ENCODE measurements around the gene GRIK4. TPM values are rescaled to one million over a fixed set of nuclear protein-coding genes. Genes with fewer than 3 reads are reported as not detected.

Gene GRIK4
- total and polyA plus RNA-seq, 2 experiments from 2014 or later, result 0.28 to 0.45 TPM

- Histone ChIP-seq H3K4me3 (no peak overlapping the region), H3K9me3 (ENCODE audit: low read depth) (no peaks in the 10 kb centered on the region), H3K36me3 (no peaks in the 10 kb centered on the region), H3K27me3 (peaks cover 35% of the 10 kb centered on the region), H3K4me1 (ENCODE audit: low read depth) (no peaks in the 10 kb centered on the region), H3K27ac (no peak overlapping the region)
- DNase-seq (ENCODE audit: low read depth in 1 of 2, low spot score in 1 of 2), result no peak
- TF ChIP-seq, protein P1, sequence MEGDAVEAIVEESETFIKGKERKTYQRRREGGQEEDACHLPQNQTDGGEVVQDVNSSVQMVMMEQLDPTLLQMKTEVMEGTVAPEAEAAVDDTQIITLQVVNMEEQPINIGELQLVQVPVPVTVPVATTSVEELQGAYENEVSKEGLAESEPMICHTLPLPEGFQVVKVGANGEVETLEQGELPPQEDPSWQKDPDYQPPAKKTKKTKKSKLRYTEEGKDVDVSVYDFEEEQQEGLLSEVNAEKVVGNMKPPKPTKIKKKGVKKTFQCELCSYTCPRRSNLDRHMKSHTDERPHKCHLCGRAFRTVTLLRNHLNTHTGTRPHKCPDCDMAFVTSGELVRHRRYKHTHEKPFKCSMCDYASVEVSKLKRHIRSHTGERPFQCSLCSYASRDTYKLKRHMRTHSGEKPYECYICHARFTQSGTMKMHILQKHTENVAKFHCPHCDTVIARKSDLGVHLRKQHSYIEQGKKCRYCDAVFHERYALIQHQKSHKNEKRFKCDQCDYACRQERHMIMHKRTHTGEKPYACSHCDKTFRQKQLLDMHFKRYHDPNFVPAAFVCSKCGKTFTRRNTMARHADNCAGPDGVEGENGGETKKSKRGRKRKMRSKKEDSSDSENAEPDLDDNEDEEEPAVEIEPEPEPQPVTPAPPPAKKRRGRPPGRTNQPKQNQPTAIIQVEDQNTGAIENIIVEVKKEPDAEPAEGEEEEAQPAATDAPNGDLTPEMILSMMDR (IDR thresholded peaks at IDR 0.05; ENCODE audit: low read depth, low read length), result no peak
These were observed 360.4 kb downstream of the GRIK4 start for GRCh38 chr11:120871924-120872323.

GRCh38 chr11:120873966-120874735, 362.6 kb downstream of the GRIK4 start:
- no peak overlapping the region for H3K4me3 ChIP-seq
- H3K27me3 ChIP-seq, result peaks cover 25% of the 10 kb centered on the region
- TF ChIP-seq, protein P1 (IDR thresholded peaks at IDR 0.05; ENCODE audit: low read depth, low read length), result no peak
- H3K36me3 ChIP-seq, result no peaks in the 10 kb centered on the region
- no peaks in the 10 kb centered on the region for H3K9me3 ChIP-seq (ENCODE audit: low read depth)
- no peak for DNase-seq (ENCODE audit: low read depth in 1 of 2, low spot score in 1 of 2)
- H3K27ac ChIP-seq, result no peak overlapping the region
- peaks cover 6% of the 10 kb centered on the region for H3K4me1 ChIP-seq (ENCODE audit: low read depth)

GRCh38 chr11:120875986-120876385, 364.4 kb downstream of the GRIK4 start:
- TF ChIP-seq, protein P1 (IDR thresholded peaks at IDR 0.05; ENCODE audit: low read depth, low read length), result no peak
- Histone ChIP-seq H3K4me1 (ENCODE audit: low read depth) (peaks cover 6% of the 10 kb centered on the region), H3K27me3 (peaks cover 18% of the 10 kb centered on the region), H3K9me3 (ENCODE audit: low read depth) (no peaks in the 10 kb centered on the region), H3K27ac (no peak overlapping the region), H3K36me3 (no peaks in the 10 kb centered on the region), H3K4me3 (no peak overlapping the region)
- DNase-seq (ENCODE audit: low read depth in 1 of 2, low spot score in 1 of 2), result no peak

DNA sequence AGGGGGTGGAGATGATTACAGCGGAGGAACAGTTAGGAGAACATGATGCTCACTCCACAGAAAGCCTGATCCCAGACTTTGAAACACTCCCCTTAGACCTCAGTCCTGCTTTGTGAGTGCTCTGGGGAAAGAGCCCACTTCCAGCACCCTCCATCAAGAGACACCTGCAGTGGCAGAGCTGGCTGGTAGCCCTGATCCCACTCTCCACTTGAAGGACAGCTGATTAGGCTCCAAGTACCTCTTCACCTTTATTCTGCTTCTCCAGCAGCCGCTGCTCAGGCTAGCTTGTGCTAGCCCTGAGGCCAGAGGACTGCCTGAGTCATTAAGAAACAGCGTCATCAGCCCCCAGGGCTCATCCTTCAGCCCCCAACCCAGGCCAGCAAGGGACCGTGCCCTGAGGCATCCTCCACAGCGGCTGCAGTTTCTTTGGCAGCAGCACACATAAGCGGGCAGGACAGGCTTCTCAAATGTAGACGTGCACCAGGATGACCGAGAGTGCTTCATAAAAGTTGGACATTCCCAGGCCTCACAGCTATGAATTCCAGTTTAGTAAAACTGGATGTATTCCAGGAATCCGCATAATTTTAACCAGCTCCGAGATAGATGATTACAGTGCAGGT, 366.3 kb downstream of the GRIK4 start:
- H3K4me3 ChIP-seq, result no peak overlapping the region
- peaks cover 9% of the 10 kb centered on the region for H3K27me3 ChIP-seq
- H3K9me3 ChIP-seq (ENCODE audit: low read depth), result no peaks in the 10 kb centered on the region
- TF ChIP-seq, protein P1 (IDR thresholded peaks at IDR 0.05; ENCODE audit: low read depth, low read length), result no peak
- H3K4me1 ChIP-seq (ENCODE audit: low read depth), result peaks cover 6% of the 10 kb centered on the region
- no peak overlapping the region for H3K27ac ChIP-seq
- peak in 1 of 2 donors; percentile 76 for DNase-seq (ENCODE audit: low read depth in 1 of 2, low spot score in 1 of 2)
- H3K36me3 ChIP-seq, result no peaks in the 10 kb centered on the region

- H3K9me3 ChIP-seq (ENCODE audit: low read depth), result no peaks in the 10 kb centered on the region
- H3K4me1 ChIP-seq (ENCODE audit: low read depth), result peaks cover 13% of the 10 kb centered on the region
- no peak overlapping the region for H3K27ac ChIP-seq
- DNase-seq (ENCODE audit: low read depth in 1 of 2, low spot score in 1 of 2), result no peak
- peaks cover 9% of the 10 kb centered on the region for H3K27me3 ChIP-seq
- H3K36me3 ChIP-seq, result no peaks in the 10 kb centered on the region
- no peak overlapping the region for H3K4me3 ChIP-seq
- TF ChIP-seq, protein P1 (IDR thresholded peaks at IDR 0.05; ENCODE audit: low read depth, low read length), result no peak
These were observed 367.2 kb downstream of the GRIK4 start for GRCh38 chr11:120878781-120879180.
